ENCODE data around the gene VEGFA. TPM values are rescaled to one million over a fixed set of nuclear protein-coding genes. Genes with fewer than 3 reads are reported as not detected.

Gene VEGFA
- total RNA-seq, 4 donors from 2014 or later: 39.2 to 58.5 (median 45.0) TPM

GRCh38 chr6:43793154-43793874 lies 23.3 kb downstream of the VEGFA start:
- peaks cover 0 to 16% (median 2%) of the 10 kb centered on the region in 4 donors for H3K4me1 ChIP-seq
- H3K36me3 ChIP-seq: no peaks in the 10 kb centered on the region
- intact Hi-C loops (cut with DNase I): no loop called here
- no peak for DNase-seq (ENCODE audit: extremely low spot score)
- no peaks in the 10 kb centered on the region for H3K27me3 ChIP-seq
- no peak overlapping the region for H3K27ac ChIP-seq (replicated peaks in 1 of 4)
- no peak overlapping the region for H3K4me3 ChIP-seq
- WGBS: 81% methylated on average over 5 of the region's 5 CpGs
- no peaks in the 10 kb centered on the region for H3K9me3 ChIP-seq
- TF ChIP-seq EP300 (IDR thresholded peaks at IDR 0.05): no peak
- TF ChIP-seq POLR2A (IDR thresholded peaks at IDR 0.05; ENCODE audit: low read depth): no peak
- no peak for TF ChIP-seq POLR2AphosphoS5 (IDR thresholded peaks at IDR 0.05)
- no peak for TF ChIP-seq CTCF (IDR thresholded peaks at IDR 0.05)

- no peaks in the 10 kb centered on the region for H3K27me3 ChIP-seq
- intact Hi-C loops (cut with DNase I): no loop called here
- DNase-seq (ENCODE audit: extremely low spot score): no peak
- TF ChIP-seq EP300 (IDR thresholded peaks at IDR 0.05) (no peak), POLR2AphosphoS5 (IDR thresholded peaks at IDR 0.05) (no peak), POLR2A (IDR thresholded peaks at IDR 0.05; ENCODE audit: low read depth) (no peak), CTCF (IDR thresholded peaks at IDR 0.05) (no peak)
- no peak overlapping the region for H3K4me3 ChIP-seq
- H3K36me3 ChIP-seq: no peaks in the 10 kb centered on the region
- H3K9me3 ChIP-seq: no peaks in the 10 kb centered on the region
- H3K4me1 ChIP-seq: peaks cover 0 to 19% (median 2%) of the 10 kb centered on the region in 4 donors
- H3K27ac ChIP-seq (replicated peaks in 1 of 4): no peak overlapping the region
- WGBS: 83% methylated on average over 4 of the region's 9 CpGs
Observed at GRCh38 chr6:43793875-43794242, 23.8 kb downstream of the VEGFA start.

- no peak for TF ChIP-seq POLR2A (IDR thresholded peaks at IDR 0.05; ENCODE audit: low read depth)
- TF ChIP-seq CTCF (IDR thresholded peaks at IDR 0.05): no peak
- no peak for TF ChIP-seq POLR2AphosphoS5 (IDR thresholded peaks at IDR 0.05)
- no peak for TF ChIP-seq EP300 (IDR thresholded peaks at IDR 0.05)
- Histone ChIP-seq H3K27me3 (no peaks in the 10 kb centered on the region), H3K4me3 (no peak overlapping the region), H3K9me3 (no peaks in the 10 kb centered on the region), H3K27ac (replicated peaks in 1 of 4) (no peak overlapping the region), H3K4me1 (peaks cover 0 to 31% (median under 1%) of the 10 kb centered on the region in 4 donors), H3K36me3 (no peaks in the 10 kb centered on the region)
- intact Hi-C loops (cut with DNase I): no loop called here
- DNase-seq (ENCODE audit: extremely low spot score): no peak
- 89% methylated on average over 8 of the region's 8 CpGs for WGBS
Observed at GRCh38 chr6:43795421-43795820, 25.4 kb downstream of the VEGFA start.

- no peaks in the 10 kb centered on the region for H3K36me3 ChIP-seq
- H3K4me3 ChIP-seq: no peak overlapping the region
- H3K4me1 ChIP-seq: peaks cover 0 to 31% (median 0%) of the 10 kb centered on the region in 4 donors
- no peaks in the 10 kb centered on the region for H3K9me3 ChIP-seq
- intact Hi-C loops (cut with DNase I): no loop called here
- DNase-seq (ENCODE audit: extremely low spot score): no peak
- 78% methylated on average over 5 of the region's 5 CpGs for WGBS
- TF ChIP-seq CTCF (IDR thresholded peaks at IDR 0.05) (no peak), POLR2AphosphoS5 (IDR thresholded peaks at IDR 0.05) (no peak), EP300 (IDR thresholded peaks at IDR 0.05) (no peak), POLR2A (IDR thresholded peaks at IDR 0.05; ENCODE audit: low read depth) (no peak)
- no peaks in the 10 kb centered on the region for H3K27me3 ChIP-seq
- H3K27ac ChIP-seq (replicated peaks in 1 of 4): no peak overlapping the region
Observed at GRCh38 chr6:43796168-43796567, 26.2 kb downstream of the VEGFA start.
